H1 (cell line): ENCODE measurements around the gene APPL2. TPM values are rescaled to one million over a fixed set of nuclear protein-coding genes. Genes with fewer than 3 reads are reported as not detected.

Source experiments
- CTCF ChIA-PET: fragments of 300-600 bp; sonication (Branson Sonifier 250); formaldehyde crosslinking; loops from one replicate; lab custom pipeline; 2021; ENCODE audit not compliant: partially characterized antibody; lab: Charles Lee
- POLR2A ChIA-PET: fragments of 300-600 bp; sonication (Branson Sonifier 250); formaldehyde crosslinking; loops from one replicate; lab custom pipeline; 2021; ENCODE audit warnings: inconsistent platforms; ENCODE audit not compliant: partially characterized antibody; lab: Charles Lee
- DNase-seq, 2 experiments: peaks; one replicate each; pipeline versions ENCODE4 v3.0.0 to v3.0.0-alpha.2; 2010 to 2022; ENCODE audit warnings: low spot score in 2 of 2, low read depth in 1 of 2, mixed read lengths in 1 of 2
- FAIRE-seq: peaks from 2 replicates; lab custom pipeline; 2011; peaks lifted over from hg19 to GRCh38; lab: Jason Lieb, UNC
- H2AFZ ChIP-seq: 2 replicates; pipeline ENCODE4 v1.8.1; 2012; ENCODE audit warnings: low read length, inconsistent platforms
- H2AK5ac ChIP-seq: 2 replicates; pipeline ENCODE4 v1.6.1; 2013; ENCODE audit warnings: low read depth, low read length
- H2BK120ac ChIP-seq: replicated peaks from 2 replicates; pipeline ENCODE3; 2013; ENCODE audit warnings: low read depth, low read length, inconsistent platforms
- H2BK12ac ChIP-seq: 2 replicates; pipeline ENCODE4 v1.6.1; 2013; ENCODE audit warnings: low read depth, low read length
- H2BK15ac ChIP-seq: 2 replicates; pipeline ENCODE4 v1.6.1; 2013; ENCODE audit warnings: low read length
- H2BK20ac ChIP-seq: 2 replicates; pipeline ENCODE4 v1.6.1; 2013; ENCODE audit warnings: low read length
- H2BK5ac ChIP-seq: 2 replicates; pipeline ENCODE4 v1.6.1; 2013; ENCODE audit warnings: low read depth, low read length
- H3K14ac ChIP-seq: 2 replicates; pipeline ENCODE4 v1.6.1; 2013; ENCODE audit warnings: inconsistent platforms; ENCODE audit not compliant: insufficient read length
- H3K18ac ChIP-seq: 2 replicates; pipeline ENCODE4 v1.6.1; 2013; ENCODE audit warnings: low read length; ENCODE audit errors: extremely low read depth
- H3K23ac ChIP-seq: 2 replicates; pipeline ENCODE4 v1.6.1; 2013; ENCODE audit warnings: inconsistent platforms; ENCODE audit not compliant: insufficient read length
- H3K23me2 ChIP-seq: 2 replicates; pipeline ENCODE4 v1.6.1; 2013; ENCODE audit warnings: low read depth, low read length
- H3K27ac ChIP-seq: 2 replicates; pipeline ENCODE4 v1.6.1; 2011; ENCODE audit warnings: low read depth, low read length, inconsistent platforms
- H3K27me3 ChIP-seq, 4 experiments: replicated peaks in 1 of 4; 1 replicate in 1 of 4; 2 replicates in 3 of 4; pipeline versions ENCODE4 v1.6.1 to v1.8.1; 2011 to 2013; ENCODE audit warnings: low read length in 3 of 4, mild to moderate bottlenecking in 3 of 4, inconsistent platforms in 2 of 4, mixed read lengths in 2 of 4, moderate library complexity in 1 of 4; ENCODE audit not compliant: control insufficient read depth in 3 of 4, insufficient read depth in 3 of 4; ENCODE audit errors: extremely low read depth in 1 of 4
- H3K36me3 ChIP-seq, 4 experiments: 2 replicates each; pipeline versions ENCODE4 v1.6.1 to v1.8.1; 2011 to 2013; ENCODE audit warnings: mild to moderate bottlenecking in 4 of 4, low read length in 3 of 4, moderate library complexity in 2 of 4, control low read depth in 1 of 4, inconsistent platforms in 1 of 4; ENCODE audit not compliant: insufficient read depth in 4 of 4, control insufficient read depth in 2 of 4
- H3K4ac ChIP-seq: replicated peaks from 2 replicates; pipeline ENCODE3; 2013; ENCODE audit warnings: low read length, low read depth, mixed read lengths, inconsistent platforms; ENCODE audit not compliant: insufficient read length
- H3K4me1 ChIP-seq, 4 experiments: replicated peaks in 1 of 4; 1 replicate in 1 of 4; 2 replicates in 3 of 4; pipeline versions ENCODE4 v1.6.1 to v1.8.1; 2011 to 2013; ENCODE audit warnings: low read length in 3 of 4, inconsistent platforms in 2 of 4, mixed read lengths in 1 of 4; ENCODE audit not compliant: insufficient read depth in 4 of 4, control insufficient read depth in 3 of 4
- H3K4me2 ChIP-seq, 2 experiments: 2 replicates each; pipeline versions ENCODE4 v1.6.1 to v1.8.1; 2011 to 2013; ENCODE audit warnings: low read depth in 2 of 2, low read length in 2 of 2, control low read depth in 1 of 2, inconsistent platforms in 1 of 2, mild to moderate bottlenecking in 1 of 2; ENCODE audit not compliant: insufficient read depth in 1 of 2
- H3K4me3 ChIP-seq, 4 experiments: fragments of 200-600, 300-600 bp in 1 of 4; sonication (generic), shearing (Covaris generic), sonication (Bioruptor Twin) in 1 of 4; 2 replicates each; pipeline versions ENCODE4 v1.5.1 to v1.8.1; 2011 to 2016; ENCODE audit warnings: low read length in 4 of 4, low read depth in 3 of 4, control low read depth in 2 of 4, inconsistent platforms in 2 of 4, mild to moderate bottlenecking in 2 of 4, mixed read lengths in 1 of 4, moderate library complexity in 1 of 4; ENCODE audit not compliant: insufficient read depth in 2 of 4; ENCODE audit errors: extremely low read depth in 1 of 4
- H3K56ac ChIP-seq: replicated peaks from 2 replicates; pipeline ENCODE3; 2013; ENCODE audit warnings: low read depth, mild to moderate bottlenecking, mixed read lengths, low read length, inconsistent platforms; ENCODE audit not compliant: insufficient read length
- H3K79me1 ChIP-seq: 2 replicates; pipeline ENCODE4 v1.6.1; 2013; ENCODE audit warnings: low read depth, low read length, control low read depth
- H3K79me2 ChIP-seq, 2 experiments: 2 replicates each; pipeline versions ENCODE4 v1.6.1 to v1.8.1; 2012 to 2013; ENCODE audit warnings: low read length in 2 of 2, mild to moderate bottlenecking in 2 of 2, inconsistent platforms in 1 of 2; ENCODE audit not compliant: insufficient read depth in 2 of 2, control insufficient read depth in 1 of 2
- H3K9ac ChIP-seq, 4 experiments: replicated peaks in 1 of 4; 1 replicate in 1 of 4; 2 replicates in 3 of 4; pipeline versions ENCODE4 v1.6.1 to v1.8.1; 2011 to 2013; ENCODE audit warnings: low read depth in 3 of 4, low read length in 3 of 4, control low read depth in 2 of 4, mild to moderate bottlenecking in 2 of 4, moderate library complexity in 2 of 4, inconsistent platforms in 1 of 4; ENCODE audit errors: extremely low read depth in 1 of 4
- H3K9me3 ChIP-seq, 2 experiments: 2 replicates each; pipeline versions ENCODE4 v1.6.1 to v1.8.1; 2012 to 2013; ENCODE audit warnings: mild to moderate bottlenecking in 2 of 2, moderate library complexity in 2 of 2, control low read depth in 1 of 2, inconsistent platforms in 1 of 2, low read depth in 1 of 2, low read length in 1 of 2, mixed read lengths in 1 of 2; ENCODE audit not compliant: insufficient read depth in 2 of 2
- H4K20me1 ChIP-seq, 2 experiments: replicated peaks in 1 of 2; 2 replicates each; pipeline versions ENCODE3 to v1.8.1; 2011 to 2013; ENCODE audit warnings: inconsistent platforms in 2 of 2, low read length in 2 of 2, mild to moderate bottlenecking in 1 of 2; ENCODE audit not compliant: insufficient read depth in 2 of 2, control insufficient read depth in 1 of 2
- H4K5ac ChIP-seq: 2 replicates; pipeline ENCODE4 v1.6.1; 2013; ENCODE audit warnings: low read length, low read depth, mixed read lengths, inconsistent platforms; ENCODE audit not compliant: insufficient read length
- H4K8ac ChIP-seq: 2 replicates; pipeline ENCODE4 v1.8.0; 2013; ENCODE audit warnings: mild to moderate bottlenecking, moderate library complexity, low read length, inconsistent platforms; ENCODE audit not compliant: insufficient read depth; ENCODE audit errors: extremely low read depth
- H4K91ac ChIP-seq: replicated peaks from 2 replicates; pipeline ENCODE3; 2013; ENCODE audit warnings: low read length, mixed read lengths, inconsistent platforms; ENCODE audit not compliant: insufficient read length
- NANOG ChIP-seq: IDR thresholded peaks from 2 replicates; pipeline ENCODE4 v1.6.1; 2011; ENCODE audit warnings: low read length, low read depth, mild to moderate bottlenecking, inconsistent platforms; ENCODE audit not compliant: insufficient read depth, poor library complexity, severe bottlenecking
- WGBS, 2 experiments: shearing (Covaris generic) in 1 of 2; methylation state at CpG; one replicate each; pipeline versions ENCODE4 v1.1.6 to v1.1.7; 2013 to 2015; ENCODE audit warnings: low lambda C conversion rate in 2 of 2, mixed read lengths in 2 of 2, inconsistent platforms in 1 of 2, low coverage in 1 of 2, missing lambda C conversion rate in 1 of 2; ENCODE audit not compliant: insufficient replicate concordance in 2 of 2, insufficient coverage in 1 of 2, insufficient read length in 1 of 2; ENCODE audit errors: extremely low coverage in 1 of 2, missing lambda C conversion rate in 1 of 2; 5-methylcytosine and 5-hydroxymethylcytosine counted together
- polyA plus RNA-seq, 7 experiments: library from polyadenylated mRNA; depleted of rRNA in 3 of 7; stranded (reverse) in 5 of 7; unstranded in 2 of 7; fragments of >200 nt in 5 of 7; fragments of 200-250 nt in 2 of 7; gene quantifications; 1 replicate in 5 of 7; 2 replicates in 1 of 7; 4 replicates in 1 of 7; pipeline versions ENCODE4 v1.2.1 to v1.2.3, GENCODE V29; 2011 to 2013; ENCODE audit warnings: missing spikeins in 2 of 7, mixed read lengths in 2 of 7
- total RNA-seq: library from RNA; stranded (reverse); fragmentation: NEBNext Ultra II Directional; extraction: Animal tissue kit (Norgen Biotek cat#: 25700); gene quantifications from 2 replicates; pipeline ENCODE4 v1.2.1, GENCODE V29; 2021

Gene APPL2
- total and polyA plus RNA-seq, 2 of the 8 experiments (the other 6 are each of a cell fraction or from before 2014, with no cell fraction given): 8.9 to 22.9 TPM

GRCh38 chr12:105200385-105200784 is 35.6 kb downstream of the APPL2 start:
- Histone ChIP-seq H3K79me2 (no peaks in the 10 kb centered on the region), H3K4me3 (no peak overlapping the region), H2AK5ac (no peak overlapping the region), H3K9ac (no peak overlapping the region), H4K8ac (no peak overlapping the region), H2BK5ac (no peak overlapping the region), H2BK12ac (no peak overlapping the region), H2BK15ac (no peak overlapping the region), H3K27me3 (no peaks in the 10 kb centered on the region), H4K5ac (no peak overlapping the region), H3K4me1 (no peaks in the 10 kb centered on the region; a peak in 2 of 7 replicates), H2BK120ac (no peak overlapping the region), H3K4ac (no peak overlapping the region), H3K79me1 (no peaks in the 10 kb centered on the region), H4K20me1 (peaks cover 2% of the 10 kb centered on the region in 2 experiments), H4K91ac (no peak overlapping the region), H3K23ac (no peak overlapping the region), H3K56ac (no peak overlapping the region), H3K27ac (no peak overlapping the region), H3K4me2 (no peak overlapping the region), H3K23me2 (no peaks in the 10 kb centered on the region), H3K9me3 (no peaks in the 10 kb centered on the region), H2AFZ (no peak overlapping the region), H3K36me3 (peaks cover 0 to 4% (median 1%) of the 10 kb centered on the region in 4 experiments; a peak in 2 of 8 replicates), H2BK20ac (no peak overlapping the region), H3K18ac (no peak overlapping the region), H3K14ac (no peak overlapping the region)
- no peak for TF ChIP-seq NANOG
- ChIA-PET CTCF (interaction anchor here (1.1 to 1.5 kb wide), 3 partner anchors 93 to 181 kb away, joined by 3 to 6 read pairs (median 3); no protein-coding TSS in a partner anchor), POLR2A (no interaction called here)
- FAIRE-seq (no peak), DNase-seq (no peak)
- 94% methylated on average over 4 of the region's 4 CpGs; no CpG with 5 or more reads in 1 of the 2 experiments for WGBS, 2 experiments
